GM12873 (cell line): Measurements from ENCODE around the gene SYVN1.

Source experiments
- CTCF ChIP-seq: IDR thresholded peaks from 2 replicates; pipeline ENCODE4 v1.5.1; 2012; ENCODE audit warnings: low read depth, mild to moderate bottlenecking, moderate library complexity, low read length, control low read depth; ENCODE audit not compliant: insufficient read depth; ENCODE audit errors: missing control alignments

Gene SYVN1

GRCh38 chr11:65148657-65149056 is 14.3 kb upstream of the SYVN1 start:
- TF ChIP-seq CTCF = no peak

- TF ChIP-seq CTCF = no peak
Observed at GRCh38 chr11:65147352-65148075, 13.2 kb upstream of the SYVN1 start.

- TF ChIP-seq CTCF = no peak
Observed at GRCh38 chr11:65141896-65142494, 7.7 kb upstream of the SYVN1 start.

- no peak for TF ChIP-seq CTCF
Observed at GRCh38 chr11:65136515-65137096, 2.3 kb upstream of the SYVN1 start.

- no peak for TF ChIP-seq CTCF
Observed at GRCh38 chr11:65135633-65136145, 1.4 kb upstream of the SYVN1 start.

- TF ChIP-seq CTCF = no peak
Observed at GRCh38 chr11:65134952-65135632, 773 bp upstream of the SYVN1 start.

GRCh38 chr11:65133724-65134123 is 595 bp downstream of the SYVN1 start:
- TF ChIP-seq CTCF = no peak
